Measurements from ENCODE around the gene SPARCL1. TPM values are rescaled to one million over a fixed set of nuclear protein-coding genes. Genes with fewer than 3 reads are reported as not detected.

The SPARCL1 gene
- total and polyA plus RNA-seq, 2 of the 13 experiments (the other 11 are each of a cell fraction or from before 2014, with no cell fraction given), result 0.04 TPM; not detected in 1

DNA sequence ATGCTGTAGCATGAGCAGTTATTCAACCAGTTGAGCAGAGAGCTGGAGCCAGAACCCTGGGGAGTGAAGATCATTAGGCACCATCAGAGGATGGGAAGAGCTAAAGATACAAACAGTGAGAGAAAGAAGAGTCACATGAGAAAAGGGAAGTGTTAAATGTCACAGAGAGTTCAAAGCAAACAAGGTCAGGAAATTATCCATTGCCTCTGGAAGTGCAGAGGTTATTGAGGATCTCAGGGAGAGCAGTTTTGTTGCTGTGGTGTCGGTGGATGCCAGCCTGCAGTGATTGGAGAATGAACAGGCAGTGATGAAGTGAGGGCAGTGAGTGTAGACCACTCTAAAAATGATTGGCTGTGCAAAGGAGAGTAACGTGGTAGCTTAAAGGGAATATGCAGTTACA lies 17.7 kb downstream of the SPARCL1 start:
- Histone ChIP-seq H3K9ac (ENCODE audit: insufficient read depth, low read depth, low read length) (no peak overlapping the region), H3K36me3 (replicated peaks in 1 of 2; ENCODE audit: control insufficient read depth in 1 of 2, insufficient read depth in 2 of 2, low read length in 2 of 2) (no peaks in the 10 kb centered on the region), H2AFZ (ENCODE audit: low read length) (no peak overlapping the region), H4K20me1 (ENCODE audit: insufficient read depth, low read length) (no peaks in the 10 kb centered on the region), H3K27ac (ENCODE audit: extremely low read length, insufficient read depth, low read length) (no peak overlapping the region), H3K4me2 (ENCODE audit: low read depth, low read length) (no peak overlapping the region), H3K27me3 (ENCODE audit: control insufficient read depth in 1 of 2, insufficient read depth in 2 of 2, low read length in 2 of 2) (no peaks in the 10 kb centered on the region), H3K4me3 (replicated peaks in 1 of 3; ENCODE audit: insufficient read depth in 1 of 3, low read depth in 2 of 3, low read length in 3 of 3) (no peak overlapping the region), H3K4me1 (ENCODE audit: insufficient read depth, low read length) (no peaks in the 10 kb centered on the region), H3K9me3 (ENCODE audit: low read length) (no peaks in the 10 kb centered on the region), H3K79me2 (ENCODE audit: insufficient read depth, low read length) (no peaks in the 10 kb centered on the region)
- ATAC-seq (no peak), DNase-seq (ENCODE audit: low spot score) (no peak), FAIRE-seq (no peak)
- CTCF ChIA-PET (ENCODE audit: low intra/inter-chr PET ratio, low total read pairs), result no interaction called here
- 38% methylated on average over 2 of the region's 2 CpGs for WGBS (ENCODE audit: low lambda C conversion rate)
- TF ChIP-seq HBP1 (CRISPR knock-in tag; IDR thresholded peaks at IDR 0.05; ENCODE audit: low read depth) (no peak), EED (CRISPR knock-in tag; IDR thresholded peaks at IDR 0.05) (no peak)
- intact Hi-C loops (cut with micrococcal nuclease; ENCODE audit: unreplicated experiment) (no loop called here), in situ Hi-C loops (cut with HindIII; ENCODE audit: extremely low pct_ligation_motif_present, low pct_unique_long_range_greater_than_20kb) (no loop called here)
- no TSS peak for BruUV-seq (replicated peaks)
- POLR2A ChIA-PET, result no interaction called here

DNA sequence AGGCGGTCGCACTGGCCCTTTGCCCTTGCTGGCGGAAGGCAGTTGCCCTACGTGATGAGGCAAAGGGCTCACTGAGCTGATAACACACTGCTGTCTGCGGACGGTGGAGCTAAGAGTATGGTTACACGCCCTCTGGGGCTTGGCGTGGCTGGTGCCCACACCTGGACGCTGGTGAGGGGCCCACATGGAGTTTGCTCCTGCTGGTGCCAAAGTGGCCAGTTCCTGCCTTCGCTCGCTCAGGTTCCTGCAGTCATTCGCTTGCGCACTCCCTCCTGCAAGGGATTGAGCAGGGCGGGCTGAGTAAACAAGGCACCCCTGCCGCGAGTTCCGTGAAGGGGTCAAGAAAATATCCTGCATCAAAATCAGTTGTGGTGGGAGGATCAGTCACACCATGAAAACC lies 18.4 kb downstream of the SPARCL1 start:
- Histone ChIP-seq H3K36me3 (replicated peaks in 1 of 2; ENCODE audit: control insufficient read depth in 1 of 2, insufficient read depth in 2 of 2, low read length in 2 of 2) (no peaks in the 10 kb centered on the region), H3K27ac (ENCODE audit: extremely low read length, insufficient read depth, low read length) (no peak overlapping the region), H4K20me1 (ENCODE audit: insufficient read depth, low read length) (no peaks in the 10 kb centered on the region), H3K4me2 (ENCODE audit: low read depth, low read length) (no peak overlapping the region), H3K79me2 (ENCODE audit: insufficient read depth, low read length) (no peaks in the 10 kb centered on the region), H3K9me3 (ENCODE audit: low read length) (no peaks in the 10 kb centered on the region), H2AFZ (ENCODE audit: low read length) (no peak overlapping the region), H3K4me3 (replicated peaks in 1 of 3; ENCODE audit: insufficient read depth in 1 of 3, low read depth in 2 of 3, low read length in 3 of 3) (no peak overlapping the region), H3K9ac (ENCODE audit: insufficient read depth, low read depth, low read length) (no peak overlapping the region), H3K4me1 (ENCODE audit: insufficient read depth, low read length) (no peaks in the 10 kb centered on the region), H3K27me3 (ENCODE audit: control insufficient read depth in 1 of 2, insufficient read depth in 2 of 2, low read length in 2 of 2) (no peaks in the 10 kb centered on the region)
- no TSS peak for BruUV-seq (replicated peaks)
- intact Hi-C loops (cut with micrococcal nuclease; ENCODE audit: unreplicated experiment), result no loop called here
- ATAC-seq (no peak), FAIRE-seq (no peak), DNase-seq (ENCODE audit: low spot score) (no peak)
- CTCF ChIA-PET (ENCODE audit: low intra/inter-chr PET ratio, low total read pairs), result no interaction called here
- in situ Hi-C loops (cut with HindIII; ENCODE audit: extremely low pct_ligation_motif_present, low pct_unique_long_range_greater_than_20kb), result no loop called here
- POLR2A ChIA-PET, result no interaction called here
- WGBS (ENCODE audit: low lambda C conversion rate), result 48% methylated on average over 12 of the region's 17 CpGs
- no peak for TF ChIP-seq ZNF629 (CRISPR knock-in tag; conservative IDR thresholded peaks at IDR 0.05)
- TF ChIP-seq ZNF687 (CRISPR knock-in tag; IDR thresholded peaks at IDR 0.05), result no peak
- no peak for TF ChIP-seq YEATS2 (CRISPR knock-in tag; IDR thresholded peaks at IDR 0.05; ENCODE audit: borderline replicate concordance)
- TF ChIP-seq, protein P1, sequence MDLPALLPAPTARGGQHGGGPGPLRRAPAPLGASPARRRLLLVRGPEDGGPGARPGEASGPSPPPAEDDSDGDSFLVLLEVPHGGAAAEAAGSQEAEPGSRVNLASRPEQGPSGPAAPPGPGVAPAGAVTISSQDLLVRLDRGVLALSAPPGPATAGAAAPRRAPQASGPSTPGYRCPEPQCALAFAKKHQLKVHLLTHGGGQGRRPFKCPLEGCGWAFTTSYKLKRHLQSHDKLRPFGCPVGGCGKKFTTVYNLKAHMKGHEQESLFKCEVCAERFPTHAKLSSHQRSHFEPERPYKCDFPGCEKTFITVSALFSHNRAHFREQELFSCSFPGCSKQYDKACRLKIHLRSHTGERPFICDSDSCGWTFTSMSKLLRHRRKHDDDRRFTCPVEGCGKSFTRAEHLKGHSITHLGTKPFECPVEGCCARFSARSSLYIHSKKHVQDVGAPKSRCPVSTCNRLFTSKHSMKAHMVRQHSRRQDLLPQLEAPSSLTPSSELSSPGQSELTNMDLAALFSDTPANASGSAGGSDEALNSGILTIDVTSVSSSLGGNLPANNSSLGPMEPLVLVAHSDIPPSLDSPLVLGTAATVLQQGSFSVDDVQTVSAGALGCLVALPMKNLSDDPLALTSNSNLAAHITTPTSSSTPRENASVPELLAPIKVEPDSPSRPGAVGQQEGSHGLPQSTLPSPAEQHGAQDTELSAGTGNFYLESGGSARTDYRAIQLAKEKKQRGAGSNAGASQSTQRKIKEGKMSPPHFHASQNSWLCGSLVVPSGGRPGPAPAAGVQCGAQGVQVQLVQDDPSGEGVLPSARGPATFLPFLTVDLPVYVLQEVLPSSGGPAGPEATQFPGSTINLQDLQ (CRISPR knock-in tag; IDR thresholded peaks at IDR 0.05), result no peak
- TF ChIP-seq ZFP41 (CRISPR knock-in tag; IDR thresholded peaks at IDR 0.05; ENCODE audit: borderline replicate concordance), result no peak
- TF ChIP-seq ZNF737 (CRISPR knock-in tag; IDR thresholded peaks at IDR 0.05; ENCODE audit: borderline replicate concordance), result no peak
- TF ChIP-seq CHCHD3 (CRISPR knock-in tag; IDR thresholded peaks at IDR 0.05), result no peak
- TF ChIP-seq CREBL2 (CRISPR knock-in tag; IDR thresholded peaks at IDR 0.05; ENCODE audit: borderline replicate concordance), result no peak
